UCSD-AML1 (cell line): ENCODE results near the gene HIVEP3.

ENCODE experiments used
- DNase-seq: peaks from one replicate; lab custom pipeline; 2025; ENCODE audit not compliant: unreplicated experiment; lab: John Stamatoyannopoulos, UW

HIVEP3 gene

DNA sequence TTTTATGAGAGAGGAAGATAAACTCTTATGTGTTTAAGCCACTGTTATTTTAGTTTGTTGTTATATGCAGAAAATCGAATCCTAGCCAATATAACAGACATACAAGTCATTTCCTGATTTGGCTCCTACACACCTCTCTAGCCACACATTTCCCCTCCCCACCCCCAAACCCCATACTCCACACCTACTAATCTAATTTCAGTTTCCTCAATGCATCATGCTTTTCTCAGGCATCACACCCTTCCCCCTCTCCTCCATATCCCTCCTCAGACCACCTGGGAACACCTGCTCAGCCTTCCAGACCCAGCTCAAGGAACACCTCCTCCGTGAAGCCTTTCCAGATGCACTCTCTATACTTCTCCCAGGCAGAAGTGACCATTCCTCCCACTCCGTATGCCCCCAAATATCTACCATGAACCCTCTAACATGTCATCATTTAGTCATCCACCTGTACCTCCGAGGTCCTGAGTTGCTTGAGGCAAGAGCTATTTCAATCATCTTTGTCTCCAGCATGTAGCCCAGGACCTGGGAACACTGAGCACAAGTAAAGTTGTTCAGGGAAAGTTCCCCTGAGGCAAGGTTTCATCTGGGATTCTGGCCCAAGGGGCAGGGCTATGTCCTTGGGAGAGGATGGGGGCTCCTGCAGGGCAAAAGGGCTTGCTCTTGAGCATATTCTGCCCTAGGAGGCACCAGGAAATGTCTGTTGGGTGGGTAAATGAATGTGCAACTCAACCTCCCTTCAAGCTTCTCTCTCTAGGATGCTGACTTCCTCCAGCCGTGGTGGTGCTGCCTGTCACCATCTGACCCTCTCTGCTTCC is 126.8 kb downstream of the HIVEP3 start:
- DNase-seq, result no peak

- no peak for DNase-seq
Observed at GRCh38 chr1:41790351-41790750, 128.4 kb downstream of the HIVEP3 start.

GRCh38 chr1:41789661-41790330 is 128.9 kb downstream of the HIVEP3 start:
- no peak for DNase-seq

DNA sequence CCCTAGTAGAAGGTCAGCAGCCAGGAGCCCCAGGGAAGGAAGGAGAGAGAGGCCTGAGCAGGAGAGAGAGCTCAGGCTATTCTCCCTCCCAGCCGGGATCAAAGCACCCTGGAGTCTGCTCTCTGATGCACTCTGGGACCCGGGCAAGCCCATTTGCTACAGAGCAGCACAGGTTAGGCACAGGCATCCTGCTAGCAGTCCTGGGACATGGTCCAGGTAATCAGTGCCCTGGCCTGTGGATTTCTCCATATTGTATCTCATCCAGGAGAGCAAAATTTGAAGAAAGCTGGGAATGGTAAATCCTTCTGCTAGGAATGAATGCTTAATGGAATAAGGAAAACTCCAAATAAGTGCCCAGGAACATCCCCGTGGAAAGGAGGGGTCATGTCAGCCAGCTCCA is 130.3 kb downstream of the HIVEP3 start:
- DNase-seq, result no peak

DNA sequence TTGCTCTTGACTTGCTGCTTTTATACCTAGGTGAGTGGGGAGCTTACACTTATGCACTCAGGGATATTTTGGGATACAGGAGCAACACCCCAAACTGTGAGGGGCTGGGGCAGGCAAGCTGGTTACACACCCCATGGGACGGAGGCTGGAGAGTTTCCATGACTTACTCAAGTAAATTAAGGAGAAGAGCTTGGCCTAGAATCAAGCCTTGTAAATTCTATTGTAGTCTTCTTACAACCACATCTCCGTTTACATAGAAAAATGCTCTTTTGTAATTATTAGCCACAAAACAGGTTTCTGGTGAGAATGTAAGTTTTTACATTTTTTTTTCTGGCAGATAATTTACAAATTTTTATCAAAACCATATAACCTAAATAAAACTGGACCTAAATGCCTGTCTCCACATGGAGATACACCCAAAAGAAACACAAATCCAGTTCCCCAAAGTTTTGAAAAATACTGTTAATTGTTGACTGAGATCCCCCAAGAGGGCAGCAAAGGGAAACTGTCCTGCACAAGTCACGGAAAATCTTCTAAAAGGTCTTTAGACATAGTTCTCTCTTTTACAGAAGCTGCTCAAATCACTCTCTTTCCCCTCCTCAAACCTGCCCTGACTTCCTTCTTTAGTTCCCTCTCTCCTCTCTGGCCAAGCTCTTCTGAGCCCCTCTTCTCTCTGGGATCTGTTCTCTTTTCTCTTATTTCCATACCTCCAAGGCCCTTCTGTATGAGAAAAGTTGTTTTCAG is 134.0 kb downstream of the HIVEP3 start:
- DNase-seq, result no peak

DNA sequence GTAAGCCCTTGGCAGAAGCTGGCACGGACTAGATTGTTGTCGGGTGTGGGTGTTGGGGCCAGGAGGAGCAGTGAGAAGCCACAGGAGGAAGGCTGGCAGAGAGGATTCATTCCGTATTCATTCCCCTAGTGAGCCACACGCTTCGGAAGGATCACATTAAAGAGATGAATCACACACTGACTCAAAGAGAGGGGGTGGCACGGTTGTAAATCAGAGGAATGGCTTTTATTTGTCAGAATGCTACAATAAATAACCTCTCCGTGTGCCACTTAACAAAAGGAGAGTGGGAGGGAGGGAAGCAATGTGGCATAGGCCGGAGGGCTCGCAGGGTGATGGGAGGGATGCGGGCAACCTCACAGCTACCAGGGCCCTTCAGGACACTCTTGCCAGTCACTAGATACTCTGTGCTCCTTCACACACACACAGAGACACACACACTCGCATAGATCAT is 135.5 kb downstream of the HIVEP3 start:
- DNase-seq, result no peak

DNA sequence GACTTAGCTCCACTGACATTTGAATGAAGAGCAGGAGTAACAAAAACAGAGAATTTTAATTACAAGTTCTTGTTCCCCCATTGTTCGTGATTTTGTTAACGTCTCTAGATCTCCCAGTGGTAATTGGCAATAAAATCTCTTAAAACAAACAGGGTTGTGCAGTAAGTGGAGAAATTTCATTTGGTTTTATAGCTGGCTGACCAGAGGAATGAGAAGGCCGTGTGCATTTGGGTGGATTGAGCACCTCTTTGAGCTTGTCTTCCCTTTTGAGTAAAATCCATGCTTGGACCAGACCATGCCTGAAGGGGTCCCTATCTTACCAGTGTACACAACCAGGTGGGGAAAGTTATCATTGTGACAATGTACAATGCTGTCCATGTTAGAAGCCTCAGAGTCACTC is 137.8 kb downstream of the HIVEP3 start:
- no peak for DNase-seq

- no peak for DNase-seq
Observed at GRCh38 chr1:41780322-41780721, 138.4 kb downstream of the HIVEP3 start.

DNA sequence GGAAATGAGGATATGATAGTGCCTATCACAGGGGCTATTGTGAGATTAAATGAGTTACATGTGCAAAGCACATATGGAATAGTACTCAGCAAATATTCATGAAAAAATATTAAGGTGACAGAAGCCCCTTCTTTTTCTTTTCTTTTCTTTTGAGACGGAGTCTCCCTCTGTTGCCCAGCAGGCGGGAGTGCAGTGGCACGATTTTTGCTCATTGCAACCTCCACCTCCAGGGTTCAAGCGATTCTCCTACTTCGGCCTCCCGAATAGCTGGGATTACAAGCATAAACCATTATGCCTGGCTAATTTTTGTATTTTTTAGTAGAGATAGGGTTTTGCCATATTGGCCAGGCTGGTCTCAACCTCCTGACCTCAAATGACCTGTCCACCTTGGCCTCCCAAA is 139.4 kb downstream of the HIVEP3 start:
- no peak for DNase-seq

DNA sequence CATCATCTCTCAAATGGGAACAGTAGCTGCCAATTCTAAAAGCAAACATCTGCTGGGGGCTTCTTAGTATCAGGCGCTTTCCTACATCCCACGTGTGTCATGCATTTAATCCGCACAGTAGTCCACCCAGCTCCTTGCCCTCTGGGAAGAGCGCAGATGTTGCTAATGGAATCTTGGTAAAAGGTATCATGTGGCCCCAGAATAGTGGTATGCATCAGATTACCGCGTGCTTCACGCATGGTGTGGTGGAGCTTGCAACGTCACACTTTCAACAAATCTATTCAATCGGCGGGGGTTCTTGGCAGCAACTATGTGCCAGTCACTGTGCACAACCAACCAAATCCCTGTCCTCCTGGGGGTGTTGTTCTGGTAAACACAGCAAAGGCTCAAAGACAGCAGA is 141.0 kb downstream of the HIVEP3 start:
- no peak for DNase-seq

- DNase-seq, result no peak
Observed at GRCh38 chr1:41776891-41777441, 141.8 kb downstream of the HIVEP3 start.

- DNase-seq, result no peak
Observed at GRCh38 chr1:41775956-41776585, 142.7 kb downstream of the HIVEP3 start.

GRCh38 chr1:41774471-41774990 is 144.2 kb downstream of the HIVEP3 start:
- no peak for DNase-seq

GRCh38 chr1:41773842-41774241 is 144.9 kb downstream of the HIVEP3 start:
- no peak for DNase-seq

DNA sequence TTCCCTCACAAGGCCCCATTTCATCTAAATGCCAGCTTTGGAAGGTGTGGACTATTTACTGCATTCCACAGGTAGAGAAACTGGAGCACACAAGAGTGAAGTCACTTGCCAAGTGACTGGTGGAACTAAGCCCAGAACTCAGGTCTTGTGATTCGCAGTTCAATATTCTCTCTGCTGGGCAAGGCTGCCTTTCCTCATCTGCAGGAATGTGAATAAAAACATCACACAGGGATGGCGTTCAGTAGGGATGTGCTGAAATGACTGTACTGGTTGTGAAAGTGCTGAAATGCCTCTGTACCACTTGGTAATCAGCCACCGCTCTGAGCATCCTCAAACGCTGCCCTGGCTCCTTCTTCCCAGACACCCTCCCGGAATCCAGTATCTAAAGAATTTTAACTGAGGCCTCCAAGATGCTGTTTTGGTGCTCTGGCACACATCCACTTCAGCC is 145.6 kb downstream of the HIVEP3 start:
- no peak for DNase-seq

- no peak for DNase-seq
Observed at GRCh38 chr1:41769068-41769467, 149.7 kb downstream of the HIVEP3 start.

- peak; percentile 76 for DNase-seq
Observed at GRCh38 chr1:41768583-41768982, 150.1 kb downstream of the HIVEP3 start.

- DNase-seq, result no peak
Observed at GRCh38 chr1:41767534-41768525, 150.9 kb downstream of the HIVEP3 start.

DNA sequence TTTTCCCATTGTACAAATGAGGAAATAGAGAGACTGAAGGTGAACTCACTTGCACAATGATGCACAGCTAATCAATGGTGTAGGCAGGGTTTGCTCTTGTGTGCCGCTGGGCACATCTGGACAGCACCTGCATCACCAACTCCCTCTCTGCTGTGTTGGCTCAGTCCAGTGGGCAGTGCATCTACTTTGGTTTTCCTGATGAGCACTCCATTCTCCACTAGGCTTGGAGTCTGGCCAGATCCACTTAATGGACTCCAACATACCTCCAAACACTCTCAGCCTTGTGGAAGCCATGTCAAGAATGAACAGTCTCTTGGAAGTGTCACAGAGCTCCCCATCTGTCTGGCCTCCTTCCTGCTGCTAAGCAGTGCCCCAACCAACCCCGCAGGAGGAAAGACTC is 152.2 kb downstream of the HIVEP3 start:
- DNase-seq, result no peak

- DNase-seq, result no peak
Observed at GRCh38 chr1:41766041-41766440, 152.7 kb downstream of the HIVEP3 start.
